Measurements from ENCODE around the gene CYP4B1. TPM values are rescaled to one million over a fixed set of nuclear protein-coding genes. Genes with fewer than 3 reads are reported as not detected.

The CYP4B1 gene
- total and polyA plus RNA-seq, 2 donors (not counting 1 experiment from before 2014, with no cell fraction given) = not detected

GRCh38 chr1:46804027-46804889 is 5.4 kb downstream of the CYP4B1 start:
- no peak for DNase-seq (ENCODE audit: low read depth in 2 of 2)
- no peak overlapping the region for H3K27ac ChIP-seq (ENCODE audit: insufficient read depth, low read length)
- no peak for TF ChIP-seq CTCF (conservative IDR thresholded peaks at IDR 0.05 in 1 of 2, IDR thresholded peaks at IDR 0.05 in 1 of 2; ENCODE audit: low read depth in 1 of 2, low read length in 2 of 2)
- no peak for TF ChIP-seq EZH2 (IDR thresholded peaks at IDR 0.05; ENCODE audit: low read length, missing control alignments)
- no peaks in the 10 kb centered on the region for H4K20me1 ChIP-seq (ENCODE audit: control insufficient read depth, extremely low read depth, insufficient read depth, low read length)
- no peaks in the 10 kb centered on the region for H3K79me2 ChIP-seq (ENCODE audit: control insufficient read depth, insufficient read depth, low read length)
- no peak overlapping the region for H3K4me2 ChIP-seq (ENCODE audit: extremely low read depth, insufficient read depth, low read length)
- no peak overlapping the region for H2AFZ ChIP-seq (ENCODE audit: low read length)
- no peaks in the 10 kb centered on the region for H3K27me3 ChIP-seq (ENCODE audit: control insufficient read depth, insufficient read depth, low read length)
- no peaks in the 10 kb centered on the region for H3K9me3 ChIP-seq (ENCODE audit: control insufficient read depth, insufficient read depth, low read depth, low read length)
- no peak overlapping the region for H3K9ac ChIP-seq (ENCODE audit: insufficient read depth, low read length)
- H3K36me3 ChIP-seq (ENCODE audit: control insufficient read depth, insufficient read depth, low read length) = no peaks in the 10 kb centered on the region
- no peak overlapping the region for H3K4me3 ChIP-seq (replicated peaks in 1 of 4; ENCODE audit: control extremely low read depth in 1 of 4, insufficient read depth in 1 of 4, low read depth in 3 of 4, low read length in 4 of 4)
- no peaks in the 10 kb centered on the region for H3K4me1 ChIP-seq (ENCODE audit: control insufficient read depth, extremely low read depth, insufficient read depth, low read length)

GRCh38 chr1:46804926-46805325 is 6.1 kb downstream of the CYP4B1 start:
- Histone ChIP-seq H3K36me3 (ENCODE audit: control insufficient read depth, insufficient read depth, low read length) (no peaks in the 10 kb centered on the region), H3K9ac (ENCODE audit: insufficient read depth, low read length) (no peak overlapping the region), H3K27me3 (ENCODE audit: control insufficient read depth, insufficient read depth, low read length) (no peaks in the 10 kb centered on the region), H3K27ac (ENCODE audit: insufficient read depth, low read length) (no peak overlapping the region), H3K4me3 (replicated peaks in 1 of 4; ENCODE audit: control extremely low read depth in 1 of 4, insufficient read depth in 1 of 4, low read depth in 3 of 4, low read length in 4 of 4) (no peak overlapping the region), H3K79me2 (ENCODE audit: control insufficient read depth, insufficient read depth, low read length) (no peaks in the 10 kb centered on the region), H4K20me1 (ENCODE audit: control insufficient read depth, extremely low read depth, insufficient read depth, low read length) (no peaks in the 10 kb centered on the region), H3K4me1 (ENCODE audit: control insufficient read depth, extremely low read depth, insufficient read depth, low read length) (no peaks in the 10 kb centered on the region), H3K9me3 (ENCODE audit: control insufficient read depth, insufficient read depth, low read depth, low read length) (no peaks in the 10 kb centered on the region), H3K4me2 (ENCODE audit: extremely low read depth, insufficient read depth, low read length) (no peak overlapping the region), H2AFZ (ENCODE audit: low read length) (no peak overlapping the region)
- TF ChIP-seq EZH2 (IDR thresholded peaks at IDR 0.05; ENCODE audit: low read length, missing control alignments) (no peak), CTCF (conservative IDR thresholded peaks at IDR 0.05 in 1 of 2, IDR thresholded peaks at IDR 0.05 in 1 of 2; ENCODE audit: low read depth in 1 of 2, low read length in 2 of 2) (no peak)
- DNase-seq (ENCODE audit: low read depth in 2 of 2) = no peak

- no peaks in the 10 kb centered on the region for H3K79me2 ChIP-seq (ENCODE audit: control insufficient read depth, insufficient read depth, low read length)
- no peaks in the 10 kb centered on the region for H3K27me3 ChIP-seq (ENCODE audit: control insufficient read depth, insufficient read depth, low read length)
- no peak for TF ChIP-seq CTCF (conservative IDR thresholded peaks at IDR 0.05 in 1 of 2, IDR thresholded peaks at IDR 0.05 in 1 of 2; ENCODE audit: low read depth in 1 of 2, low read length in 2 of 2)
- no peak for TF ChIP-seq EZH2 (IDR thresholded peaks at IDR 0.05; ENCODE audit: low read length, missing control alignments)
- no peak overlapping the region for H2AFZ ChIP-seq (ENCODE audit: low read length)
- DNase-seq (ENCODE audit: low read depth in 2 of 2) = no peak
- no peaks in the 10 kb centered on the region for H4K20me1 ChIP-seq (ENCODE audit: control insufficient read depth, extremely low read depth, insufficient read depth, low read length)
- H3K4me2 ChIP-seq (ENCODE audit: extremely low read depth, insufficient read depth, low read length) = no peak overlapping the region
- H3K9me3 ChIP-seq (ENCODE audit: control insufficient read depth, insufficient read depth, low read depth, low read length) = no peaks in the 10 kb centered on the region
- no peak overlapping the region for H3K27ac ChIP-seq (ENCODE audit: insufficient read depth, low read length)
- no peak overlapping the region for H3K9ac ChIP-seq (ENCODE audit: insufficient read depth, low read length)
- H3K4me1 ChIP-seq (ENCODE audit: control insufficient read depth, extremely low read depth, insufficient read depth, low read length) = no peaks in the 10 kb centered on the region
- H3K36me3 ChIP-seq (ENCODE audit: control insufficient read depth, insufficient read depth, low read length) = no peaks in the 10 kb centered on the region
- no peak overlapping the region for H3K4me3 ChIP-seq (replicated peaks in 1 of 4; ENCODE audit: control extremely low read depth in 1 of 4, insufficient read depth in 1 of 4, low read depth in 3 of 4, low read length in 4 of 4)
Observed at GRCh38 chr1:46805755-46806154, 6.9 kb downstream of the CYP4B1 start.
